ENCODE results near the gene CLIC3. TPM values are rescaled to one million over a fixed set of nuclear protein-coding genes. Genes with fewer than 3 reads are reported as not detected.
"Not testable (repeated sequence)": the region's sequence is repeated elsewhere in the genome, so short reads cannot be mapped to it uniquely, and the experiment has no call there.

CLIC3 gene
- total RNA-seq, 1 experiment from 2014 or later: not detected

DNA sequence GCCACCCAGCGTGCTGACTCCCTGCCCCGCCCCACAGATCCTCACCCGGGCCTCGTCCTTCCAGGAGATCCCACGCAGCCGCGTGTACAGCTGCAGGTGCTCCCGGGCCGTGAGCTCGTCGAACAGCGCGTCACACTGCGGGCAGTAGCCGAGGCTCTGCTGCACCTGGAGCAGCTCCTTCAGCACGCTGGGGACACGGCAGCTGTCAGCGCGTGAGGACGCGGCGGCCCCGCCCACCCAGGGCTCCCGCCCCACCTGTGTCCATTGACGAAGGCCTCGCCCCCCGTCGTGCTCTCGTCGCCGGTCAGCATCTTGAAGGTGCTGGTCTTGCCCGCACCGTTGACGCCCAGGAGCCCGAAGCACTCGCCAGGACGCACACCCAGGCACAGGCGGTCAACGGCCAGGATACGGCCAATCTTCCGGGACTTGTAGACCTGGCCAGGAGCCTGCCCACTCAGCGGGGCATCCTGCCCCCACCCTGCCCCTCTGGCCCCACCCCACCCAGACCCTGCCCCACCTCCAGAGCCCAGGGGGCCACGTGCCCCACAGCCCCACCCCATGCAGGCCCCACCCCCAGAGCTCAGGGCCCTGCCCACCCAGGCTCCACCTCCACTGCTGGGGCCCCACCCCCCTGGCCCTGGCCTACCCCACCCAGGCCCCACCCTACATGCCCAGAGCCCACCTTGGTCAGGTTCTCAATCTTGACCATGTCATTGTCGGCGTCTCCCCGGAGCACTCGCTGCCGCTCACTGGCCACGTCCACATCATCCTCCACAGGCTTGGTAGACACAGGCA, 13.8 kb upstream of the CLIC3 start:
- no peak overlapping the region for H3K27ac ChIP-seq (ENCODE audit: low read length)
- DNase-seq: no peak
- H3K4me1 ChIP-seq (ENCODE audit: low read length): no peaks in the 10 kb centered on the region
- H3K4me3 ChIP-seq (ENCODE audit: low read length): no peak overlapping the region
- no peak overlapping the region for H3K4me2 ChIP-seq (ENCODE audit: low read depth, low read length, poor library complexity, severe bottlenecking)
- H3K79me2 ChIP-seq (ENCODE audit: low read length): no peaks in the 10 kb centered on the region
- H3K36me3 ChIP-seq (ENCODE audit: insufficient read depth, low read length): no peaks in the 10 kb centered on the region
- no peaks in the 10 kb centered on the region for H3K9me2 ChIP-seq (replicated peaks; ENCODE audit: insufficient read depth, low read length)
- no peaks in the 10 kb centered on the region for H3K27me3 ChIP-seq (ENCODE audit: low read length)
- no peak overlapping the region for H3K9ac ChIP-seq (ENCODE audit: low read length)
- no peak overlapping the region for H2AFZ ChIP-seq (ENCODE audit: low read length)
- no peaks in the 10 kb centered on the region for H3K9me3 ChIP-seq (ENCODE audit: low read length)
- H4K20me1 ChIP-seq (ENCODE audit: insufficient read depth, low read depth, low read length): no peaks in the 10 kb centered on the region

DNA sequence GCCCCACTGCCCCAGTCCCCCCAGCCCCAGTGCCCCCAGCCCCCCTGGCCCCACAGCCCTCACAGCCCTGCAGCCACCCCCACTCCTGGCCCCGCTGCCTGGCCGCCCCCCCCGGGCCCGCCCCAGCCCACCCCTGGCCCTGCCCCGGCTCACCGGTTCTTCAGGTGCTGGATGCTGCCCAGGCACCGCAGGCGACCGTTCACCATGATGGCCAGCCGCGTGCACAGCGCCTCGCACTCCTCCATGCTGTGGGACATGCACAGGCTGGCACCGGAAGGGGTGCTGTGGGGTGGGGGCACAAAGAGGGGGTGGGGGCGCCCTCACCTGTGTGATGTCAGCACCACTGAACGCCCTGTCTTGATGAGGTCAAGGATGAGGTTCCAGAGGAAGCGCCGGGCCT, 12.8 kb upstream of the CLIC3 start:
- H3K9me2 ChIP-seq (replicated peaks; ENCODE audit: insufficient read depth, low read length): no peaks in the 10 kb centered on the region
- no peaks in the 10 kb centered on the region for H3K9me3 ChIP-seq (ENCODE audit: low read length)
- no peak overlapping the region for H3K4me3 ChIP-seq (ENCODE audit: low read length)
- H3K27me3 ChIP-seq (ENCODE audit: low read length): no peaks in the 10 kb centered on the region
- H3K9ac ChIP-seq (ENCODE audit: low read length): no peak overlapping the region
- H3K4me2 ChIP-seq (ENCODE audit: low read depth, low read length, poor library complexity, severe bottlenecking): no peak overlapping the region
- no peaks in the 10 kb centered on the region for H3K79me2 ChIP-seq (ENCODE audit: low read length)
- H2AFZ ChIP-seq (ENCODE audit: low read length): no peak overlapping the region
- H3K36me3 ChIP-seq (ENCODE audit: insufficient read depth, low read length): no peaks in the 10 kb centered on the region
- no peaks in the 10 kb centered on the region for H4K20me1 ChIP-seq (ENCODE audit: insufficient read depth, low read depth, low read length)
- no peak overlapping the region for H3K27ac ChIP-seq (ENCODE audit: low read length)
- H3K4me1 ChIP-seq (ENCODE audit: low read length): no peaks in the 10 kb centered on the region
- no peak for DNase-seq

DNA sequence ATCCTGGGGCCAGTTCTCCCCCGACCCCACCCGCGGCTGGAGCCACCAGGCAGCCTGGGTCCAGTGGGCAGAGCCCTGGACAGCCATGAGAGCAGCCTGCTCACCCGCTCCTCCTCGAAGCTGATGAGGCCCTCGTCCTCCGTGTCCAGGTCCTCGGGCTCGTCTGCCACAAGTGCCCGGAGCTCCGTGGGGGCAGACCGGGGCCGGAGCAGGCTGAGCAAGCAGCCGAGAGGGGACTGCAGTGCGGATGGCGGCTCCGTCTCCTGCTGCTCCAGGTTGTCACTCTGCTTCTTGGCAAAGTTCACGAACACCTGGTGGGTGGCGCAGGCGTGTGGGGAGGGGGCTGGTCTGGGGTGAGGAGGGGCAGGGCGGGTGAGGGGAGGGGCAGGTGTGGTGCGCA, 11.9 kb upstream of the CLIC3 start:
- no peak overlapping the region for H3K4me2 ChIP-seq (ENCODE audit: low read depth, low read length, poor library complexity, severe bottlenecking)
- no peak overlapping the region for H3K4me3 ChIP-seq (ENCODE audit: low read length)
- DNase-seq: no peak
- H3K9me3 ChIP-seq (ENCODE audit: low read length): no peaks in the 10 kb centered on the region
- H3K27me3 ChIP-seq (ENCODE audit: low read length): no peaks in the 10 kb centered on the region
- no peaks in the 10 kb centered on the region for H4K20me1 ChIP-seq (ENCODE audit: insufficient read depth, low read depth, low read length)
- H3K9me2 ChIP-seq (replicated peaks; ENCODE audit: insufficient read depth, low read length): no peaks in the 10 kb centered on the region
- no peak overlapping the region for H3K9ac ChIP-seq (ENCODE audit: low read length)
- no peaks in the 10 kb centered on the region for H3K4me1 ChIP-seq (ENCODE audit: low read length)
- no peaks in the 10 kb centered on the region for H3K79me2 ChIP-seq (ENCODE audit: low read length)
- H2AFZ ChIP-seq (ENCODE audit: low read length): no peak overlapping the region
- H3K36me3 ChIP-seq (ENCODE audit: insufficient read depth, low read length): no peaks in the 10 kb centered on the region
- no peak overlapping the region for H3K27ac ChIP-seq (ENCODE audit: low read length)

DNA sequence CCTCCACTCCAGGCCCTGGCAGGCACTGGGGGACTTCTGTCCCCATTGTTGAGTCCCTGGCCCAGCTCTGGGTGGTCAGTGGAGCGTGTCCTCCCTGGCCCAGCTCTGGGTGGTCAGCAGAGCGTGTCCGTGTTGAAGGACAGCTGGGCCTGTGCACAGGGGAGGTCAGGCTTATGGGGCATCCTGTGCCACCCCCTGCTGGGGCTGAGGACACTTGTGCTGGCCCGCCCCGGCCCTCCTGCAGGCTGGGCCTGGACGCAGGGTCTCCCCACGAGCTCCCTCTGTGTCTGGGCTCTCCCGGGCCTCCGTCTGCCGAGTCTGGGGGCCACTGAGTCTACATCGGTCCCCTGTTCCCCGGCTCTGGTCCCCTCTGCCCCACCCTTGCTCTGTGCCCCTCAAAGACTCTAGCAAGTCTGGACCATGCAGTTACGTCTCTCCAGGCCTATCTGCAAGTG, 11.5 kb upstream of the CLIC3 start:
- no peaks in the 10 kb centered on the region for H3K79me2 ChIP-seq (ENCODE audit: low read length)
- no peak overlapping the region for H3K9ac ChIP-seq (ENCODE audit: low read length)
- H3K4me1 ChIP-seq (ENCODE audit: low read length): no peaks in the 10 kb centered on the region
- H3K9me3 ChIP-seq (ENCODE audit: low read length): no peaks in the 10 kb centered on the region
- H3K36me3 ChIP-seq (ENCODE audit: insufficient read depth, low read length): no peaks in the 10 kb centered on the region
- H3K9me2 ChIP-seq (replicated peaks; ENCODE audit: insufficient read depth, low read length): no peaks in the 10 kb centered on the region
- no peak overlapping the region for H3K4me3 ChIP-seq (ENCODE audit: low read length)
- H3K4me2 ChIP-seq (ENCODE audit: low read depth, low read length, poor library complexity, severe bottlenecking): no peak overlapping the region
- no peak overlapping the region for H2AFZ ChIP-seq (ENCODE audit: low read length)
- H4K20me1 ChIP-seq (ENCODE audit: insufficient read depth, low read depth, low read length): no peaks in the 10 kb centered on the region
- no peak overlapping the region for H3K27ac ChIP-seq (ENCODE audit: low read length)
- no peaks in the 10 kb centered on the region for H3K27me3 ChIP-seq (ENCODE audit: low read length)
- DNase-seq: no peak

DNA sequence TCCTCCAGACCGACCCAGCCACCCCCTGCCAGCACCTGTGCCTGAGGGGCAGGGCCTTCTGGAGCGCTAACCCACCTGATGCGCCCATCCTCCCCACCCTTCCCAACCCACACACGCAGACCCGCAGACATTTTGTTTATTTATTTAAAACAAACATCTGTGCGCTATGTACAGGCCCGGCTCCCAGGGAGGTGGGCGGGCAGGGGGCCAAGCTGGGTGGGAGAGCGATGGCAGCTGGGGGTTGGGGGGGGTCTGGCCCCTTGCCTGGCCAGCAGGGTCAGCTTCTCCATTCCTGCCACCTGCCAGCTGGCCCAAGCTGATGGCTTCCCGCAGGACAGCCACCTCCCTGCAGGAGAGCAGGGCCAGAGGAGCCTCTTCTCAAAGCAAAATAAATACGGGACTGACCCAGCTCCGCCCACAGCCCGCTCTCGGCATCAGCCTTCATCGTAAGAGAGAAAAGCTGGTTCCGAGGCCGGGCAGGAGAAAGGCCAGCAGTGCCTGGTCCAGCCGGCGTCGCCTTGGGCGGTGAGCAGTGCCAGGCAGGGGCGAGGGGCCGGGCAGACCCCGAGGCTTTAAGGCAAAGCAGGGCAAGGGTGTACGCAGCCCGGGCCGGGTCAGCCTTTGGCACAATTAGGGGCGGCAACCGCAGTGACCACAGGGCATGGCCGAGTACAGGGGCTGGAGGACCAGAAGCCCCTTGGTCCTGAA, 10.9 kb upstream of the CLIC3 start:
- H3K9ac ChIP-seq (ENCODE audit: low read length): no peak overlapping the region
- H2AFZ ChIP-seq (ENCODE audit: low read length): no peak overlapping the region
- H4K20me1 ChIP-seq (ENCODE audit: insufficient read depth, low read depth, low read length): no peaks in the 10 kb centered on the region
- H3K4me1 ChIP-seq (ENCODE audit: low read length): no peaks in the 10 kb centered on the region
- H3K27me3 ChIP-seq (ENCODE audit: low read length): no peaks in the 10 kb centered on the region
- no peak for DNase-seq
- no peaks in the 10 kb centered on the region for H3K9me3 ChIP-seq (ENCODE audit: low read length)
- no peaks in the 10 kb centered on the region for H3K9me2 ChIP-seq (replicated peaks; ENCODE audit: insufficient read depth, low read length)
- no peaks in the 10 kb centered on the region for H3K36me3 ChIP-seq (ENCODE audit: insufficient read depth, low read length)
- H3K79me2 ChIP-seq (ENCODE audit: low read length): no peaks in the 10 kb centered on the region
- no peak overlapping the region for H3K4me2 ChIP-seq (ENCODE audit: low read depth, low read length, poor library complexity, severe bottlenecking)
- no peak overlapping the region for H3K27ac ChIP-seq (ENCODE audit: low read length)
- H3K4me3 ChIP-seq (ENCODE audit: low read length): no peak overlapping the region

DNA sequence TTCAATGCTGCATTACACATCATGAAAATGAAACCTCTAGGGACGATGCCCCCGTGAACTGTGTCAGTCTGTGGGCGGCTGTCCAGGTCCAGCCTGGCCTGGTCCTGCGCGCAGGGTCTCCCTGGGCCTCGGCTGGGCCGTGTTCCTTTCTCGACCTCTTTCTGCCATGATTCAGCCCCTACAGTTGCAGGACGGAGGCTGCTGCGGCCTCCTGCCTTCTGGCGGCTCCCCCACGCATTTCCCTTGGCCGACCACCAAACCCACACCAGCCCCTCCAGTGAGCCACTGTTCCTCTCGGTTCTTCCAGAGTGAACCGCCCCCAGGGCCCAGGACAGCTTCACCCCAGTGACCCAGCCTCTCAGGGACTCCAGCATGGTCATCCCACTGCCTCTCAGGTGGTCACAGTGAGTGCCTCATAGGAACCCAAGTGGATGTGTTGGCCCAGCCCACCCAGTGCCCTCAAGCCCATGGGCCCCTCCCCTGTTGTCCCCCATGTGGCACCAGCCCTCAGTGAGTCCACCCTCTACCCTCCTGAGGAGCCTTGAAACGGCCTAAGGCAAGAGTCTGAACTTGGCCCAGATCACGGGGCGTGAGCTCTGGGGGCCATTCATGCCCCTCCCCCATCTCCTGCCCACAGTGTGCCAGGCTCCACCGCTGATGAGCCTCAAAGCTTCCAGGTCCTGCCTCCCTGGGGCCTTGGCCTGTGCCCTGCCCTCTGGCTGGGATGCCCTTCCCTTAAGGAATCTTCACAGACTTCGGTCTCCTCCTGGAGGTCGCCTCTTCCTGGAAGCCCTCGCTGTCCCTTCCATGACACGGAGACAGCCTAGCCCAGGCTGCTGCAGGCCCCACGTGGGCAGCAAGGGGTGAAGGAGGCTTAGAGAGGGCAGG, 10.0 kb upstream of the CLIC3 start:
- no peak for DNase-seq

DNA sequence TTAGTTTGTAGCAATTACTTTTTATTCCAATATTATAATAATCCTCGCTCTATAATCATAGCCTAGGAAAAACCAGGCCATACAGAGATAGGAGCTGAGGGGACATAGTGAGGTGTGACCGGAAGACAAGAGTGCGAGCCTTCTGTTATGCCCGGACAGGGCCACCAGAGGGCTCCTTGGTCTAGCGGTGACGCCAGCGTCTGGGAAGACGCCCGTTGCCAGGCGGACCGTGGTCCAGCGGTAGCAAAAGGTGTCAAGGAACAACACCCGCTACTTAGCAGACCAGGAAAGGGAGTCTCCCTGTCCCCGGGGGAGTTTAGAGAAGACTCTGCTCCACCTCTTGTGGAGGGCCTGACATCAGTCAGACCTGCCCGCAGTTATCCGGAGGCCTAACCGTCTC, 7.9 kb upstream of the CLIC3 start:
- not testable (repeated sequence) for H3K9me3 ChIP-seq (ENCODE audit: low read length); H3K27me3 ChIP-seq (ENCODE audit: low read length); H4K20me1 ChIP-seq (ENCODE audit: insufficient read depth, low read depth, low read length); H2AFZ ChIP-seq (ENCODE audit: low read length); H3K4me3 ChIP-seq (ENCODE audit: low read length); H3K4me2 ChIP-seq (ENCODE audit: low read depth, low read length, poor library complexity, severe bottlenecking); H3K9ac ChIP-seq (ENCODE audit: low read length); H3K9me2 ChIP-seq (replicated peaks; ENCODE audit: insufficient read depth, low read length); H3K36me3 ChIP-seq (ENCODE audit: insufficient read depth, low read length); H3K27ac ChIP-seq (ENCODE audit: low read length); H3K79me2 ChIP-seq (ENCODE audit: low read length); DNase-seq; H3K4me1 ChIP-seq (ENCODE audit: low read length)

More for the DNA sequence above, 10.0 kb upstream of the CLIC3 start:
- H3K27me3 ChIP-seq (ENCODE audit: low read length): no peaks in the 10 kb centered on the region
- H3K4me3 ChIP-seq (ENCODE audit: low read length): no peak overlapping the region
- no peak overlapping the region for H3K4me2 ChIP-seq (ENCODE audit: low read depth, low read length, poor library complexity, severe bottlenecking)
- no peaks in the 10 kb centered on the region for H3K36me3 ChIP-seq (ENCODE audit: insufficient read depth, low read length)
- no peaks in the 10 kb centered on the region for H3K9me2 ChIP-seq (replicated peaks; ENCODE audit: insufficient read depth, low read length)
- no peaks in the 10 kb centered on the region for H3K9me3 ChIP-seq (ENCODE audit: low read length)
- no peaks in the 10 kb centered on the region for H3K4me1 ChIP-seq (ENCODE audit: low read length)
- H4K20me1 ChIP-seq (ENCODE audit: insufficient read depth, low read depth, low read length): no peaks in the 10 kb centered on the region
- no peak overlapping the region for H3K9ac ChIP-seq (ENCODE audit: low read length)
- no peaks in the 10 kb centered on the region for H3K79me2 ChIP-seq (ENCODE audit: low read length)
- no peak overlapping the region for H3K27ac ChIP-seq (ENCODE audit: low read length)
- no peak overlapping the region for H2AFZ ChIP-seq (ENCODE audit: low read length)

DNA sequence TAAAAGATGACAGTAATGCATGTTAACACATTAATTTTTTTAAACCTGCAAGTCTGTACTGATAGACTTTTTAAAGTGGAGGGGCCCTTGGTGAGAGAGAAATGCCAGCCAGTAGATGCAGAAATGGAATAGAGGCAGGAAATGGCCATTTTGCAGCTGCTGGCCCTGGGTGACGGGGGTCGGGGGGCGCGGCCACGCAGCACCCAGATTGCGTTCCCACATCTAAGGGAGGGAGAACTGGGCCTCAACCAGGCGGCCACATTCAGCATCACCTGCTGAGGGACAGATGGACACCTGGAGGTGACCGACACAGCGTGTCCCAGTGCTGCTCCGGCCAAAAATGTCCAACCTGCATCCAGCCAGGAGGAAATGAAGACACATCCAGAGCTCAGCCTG, 6.3 kb upstream of the CLIC3 start:
- Histone ChIP-seq H2AFZ (ENCODE audit: low read length) (no peak overlapping the region), H3K9ac (ENCODE audit: low read length) (no peak overlapping the region), H3K36me3 (ENCODE audit: insufficient read depth, low read length) (no peaks in the 10 kb centered on the region), H3K4me3 (ENCODE audit: low read length) (no peak overlapping the region), H3K4me2 (ENCODE audit: low read depth, low read length, poor library complexity, severe bottlenecking) (no peak overlapping the region), H3K79me2 (ENCODE audit: low read length) (no peaks in the 10 kb centered on the region), H3K4me1 (ENCODE audit: low read length) (peaks cover 9% of the 10 kb centered on the region), H3K9me2 (replicated peaks; ENCODE audit: insufficient read depth, low read length) (no peaks in the 10 kb centered on the region), H3K27me3 (ENCODE audit: low read length) (no peaks in the 10 kb centered on the region), H4K20me1 (ENCODE audit: insufficient read depth, low read depth, low read length) (no peaks in the 10 kb centered on the region), H3K27ac (ENCODE audit: low read length) (no peak overlapping the region), H3K9me3 (ENCODE audit: low read length) (no peaks in the 10 kb centered on the region)
- no peak for DNase-seq
